IMR-90 (cell line): ENCODE measurements around the gene APC2. TPM values are rescaled to one million over a fixed set of nuclear protein-coding genes. Genes with fewer than 3 reads are reported as not detected.

Experiments
- ATAC-seq: fragments of 200-7000 bp; cut with Tn5 transposase; 2 replicates; pipeline ENCODE4 v1.9.1; 2020; ENCODE audit warnings: low read depth, mild to moderate bottlenecking, moderate library complexity
- BruUV-seq: library from RNA; stranded (reverse); fragments of 400-500 nt; replicated peaks from 2 replicates; lab custom pipeline; 2021; lab: Mats Ljungman, UMichigan
- CTCF ChIA-PET: fragments of 300-600 bp; formaldehyde crosslinking; extraction: SDS; loops from one replicate; lab custom pipeline; 2021; ENCODE audit warnings: antibody characterized with exemption; lab: Yijun Ruan, JAX
- POLR2A ChIA-PET: fragments of 300-600 bp; sonication (Branson Sonifier 250); formaldehyde crosslinking; loops from one replicate; lab custom pipeline; 2022; ENCODE audit warnings: antibody characterized with exemption; ENCODE audit not compliant: unreplicated experiment; lab: Charles Lee
- DNase-seq: peaks from one replicate; pipeline ENCODE4 v3.0.0; 2013
- H2AFZ ChIP-seq: replicated peaks from 2 replicates; pipeline ENCODE3; 2013; ENCODE audit warnings: low read length, mild to moderate bottlenecking; ENCODE audit not compliant: poor library complexity
- H2AK5ac ChIP-seq: 2 replicates; pipeline ENCODE4 v1.6.1; 2013; ENCODE audit warnings: low read depth, low read length, inconsistent platforms
- H2AK9ac ChIP-seq: replicated peaks from 2 replicates; pipeline ENCODE3; 2013; ENCODE audit warnings: mild to moderate bottlenecking, low read depth, low read length, moderate library complexity; ENCODE audit not compliant: poor library complexity
- H2BK120ac ChIP-seq: 2 replicates; pipeline ENCODE4 v1.6.1; 2013; ENCODE audit warnings: low read depth, low read length, inconsistent platforms
- H2BK15ac ChIP-seq: 3 replicates; pipeline ENCODE4 v1.6.1; 2013; ENCODE audit warnings: low read depth, low read length, inconsistent platforms
- H2BK20ac ChIP-seq: 2 replicates; pipeline ENCODE4 v1.6.1; 2013; ENCODE audit warnings: low read depth, mild to moderate bottlenecking, inconsistent platforms, low read length, moderate library complexity
- H2BK5ac ChIP-seq: 2 replicates; pipeline ENCODE4 v1.6.1; 2013; ENCODE audit warnings: mild to moderate bottlenecking, low read depth, low read length, inconsistent platforms; ENCODE audit not compliant: poor library complexity, severe bottlenecking
- H3K14ac ChIP-seq: replicated peaks from 2 replicates; pipeline ENCODE4 v1.6.1; 2013; ENCODE audit warnings: low read depth, low read length, inconsistent platforms
- H3K18ac ChIP-seq: 2 replicates; pipeline ENCODE4 v1.6.1; 2013; ENCODE audit warnings: low read depth, low read length, control low read depth
- H3K23ac ChIP-seq: 2 replicates; pipeline ENCODE4 v1.6.1; 2013; ENCODE audit warnings: low read depth, low read length, inconsistent platforms
- H3K27ac ChIP-seq: 2 replicates; pipeline ENCODE4 v1.5.1; 2013; ENCODE audit warnings: mild to moderate bottlenecking, control low read depth, low read length; ENCODE audit not compliant: insufficient read depth
- H3K27me3 ChIP-seq: 2 replicates; pipeline ENCODE4 v1.6.1; 2013; ENCODE audit warnings: low read length; ENCODE audit not compliant: control insufficient read depth, insufficient read depth
- H3K36me3 ChIP-seq: 2 replicates; pipeline ENCODE4 v1.6.1; 2013; ENCODE audit warnings: low read length, mixed read lengths; ENCODE audit not compliant: control insufficient read depth, insufficient read depth
- H3K4ac ChIP-seq: 2 replicates; pipeline ENCODE4 v1.6.1; 2013; ENCODE audit warnings: low read depth, low read length, inconsistent platforms
- H3K4me1 ChIP-seq: 2 replicates; pipeline ENCODE4 v1.6.1; 2013; ENCODE audit warnings: low read length, mixed read lengths; ENCODE audit not compliant: control insufficient read depth, insufficient read depth
- H3K4me2 ChIP-seq: 2 replicates; pipeline ENCODE4 v1.6.1; 2013; ENCODE audit warnings: low read depth, mild to moderate bottlenecking, control low read depth, low read length, moderate library complexity
- H3K4me3 ChIP-seq: 2 replicates; pipeline ENCODE4 v1.5.1; 2013; ENCODE audit warnings: low read depth, mild to moderate bottlenecking, control low read depth, low read length, moderate library complexity; ENCODE audit not compliant: insufficient read depth
- H3K56ac ChIP-seq: 2 replicates; pipeline ENCODE4 v1.6.1; 2013; ENCODE audit warnings: low read length, inconsistent platforms; ENCODE audit not compliant: insufficient read depth; ENCODE audit errors: extremely low read depth
- H3K79me1 ChIP-seq, 2 experiments: 2 replicates each; pipeline ENCODE4 v1.6.1; 2013; ENCODE audit warnings: low read length in 2 of 2, inconsistent platforms in 1 of 2, low read depth in 1 of 2
- H3K9ac ChIP-seq: 2 replicates; pipeline ENCODE4 v1.6.1; 2013; ENCODE audit warnings: low read depth, low read length, control low read depth
- H3K9me1 ChIP-seq: 2 replicates; pipeline ENCODE4 v1.6.1; 2013; ENCODE audit warnings: low read length, inconsistent platforms; ENCODE audit not compliant: insufficient read depth
- H3K9me3 ChIP-seq: 2 replicates; pipeline ENCODE4 v1.6.1; 2013; ENCODE audit warnings: low read length; ENCODE audit not compliant: control insufficient read depth, insufficient read depth
- H4K20me1 ChIP-seq: 2 replicates; pipeline ENCODE4 v1.6.1; 2013; ENCODE audit warnings: low read length, inconsistent platforms; ENCODE audit not compliant: insufficient read depth
- H4K5ac ChIP-seq: 2 replicates; pipeline ENCODE4 v1.6.1; 2013; ENCODE audit warnings: mild to moderate bottlenecking, low read depth, low read length, control low read depth
- H4K8ac ChIP-seq, 2 experiments: 2 replicates each; pipeline ENCODE4 v1.6.1; 2013; ENCODE audit warnings: low read depth in 2 of 2, low read length in 2 of 2, control low read depth in 1 of 2, inconsistent platforms in 1 of 2
- H4K91ac ChIP-seq: 2 replicates; pipeline ENCODE4 v1.6.1; 2013; ENCODE audit warnings: low read depth, low read length, inconsistent platforms; ENCODE audit not compliant: insufficient read depth
- MAZ ChIP-seq: IDR thresholded peaks from 2 replicates; pipeline ENCODE4 v1.6.1; 2012; ENCODE audit warnings: low read depth, mild to moderate bottlenecking, low read length, improper control_type of control experiment, moderate library complexity, borderline replicate concordance
- MXI1 ChIP-seq: IDR thresholded peaks from 2 replicates; pipeline ENCODE4 v1.6.1; 2012; ENCODE audit warnings: low read depth, mild to moderate bottlenecking, low read length, moderate library complexity, borderline replicate concordance
- POLR2A ChIP-seq: IDR thresholded peaks from 2 replicates; pipeline ENCODE4 v1.6.1; 2012; ENCODE audit warnings: mild to moderate bottlenecking, low read depth, low read length
- RCOR1 ChIP-seq: IDR thresholded peaks from 2 replicates; pipeline ENCODE4 v1.6.1; 2012; ENCODE audit warnings: mild to moderate bottlenecking, low read length, improper control_type of control experiment; ENCODE audit not compliant: insufficient replicate concordance
- USF2 ChIP-seq: fragments of 150-350 bp; IDR thresholded peaks from 2 replicates; pipeline ENCODE4 v1.6.1; 2017; ENCODE audit warnings: mild to moderate bottlenecking, antibody characterized with exemption, low read length, low read depth
- WGBS, 2 experiments: methylation state at CpG; one replicate each; pipeline versions ENCODE4 v1.1.5 to v1.1.7; 2013; ENCODE audit warnings: missing lambda C conversion rate in 2 of 2; ENCODE audit not compliant: insufficient read length in 1 of 2; ENCODE audit errors: extremely low coverage in 2 of 2; 5-methylcytosine and 5-hydroxymethylcytosine counted together
- dilution Hi-C: fragments of 300-500 bp; cut with HindIII; formaldehyde crosslinking; loops from one replicate; pipeline ENCODE4 v1.14.3; 2018; ENCODE audit warnings: low sequenced_read_pairs; ENCODE audit not compliant: unreplicated experiment
- in situ Hi-C: fragments of 300-500 bp; cut with MboI; formaldehyde crosslinking; loops from 3 replicates; pipeline ENCODE4 v1.14.3; 2019; ENCODE audit warnings: low sequenced_read_pairs, inconsistent platforms, mixed read lengths
- intact Hi-C: fragments of 100-400 bp; cut with micrococcal nuclease; formaldehyde crosslinking; loops from 2 replicates; pipeline ENCODE4 v1.10.0; 2022
- polyA plus RNA-seq, 3 experiments: library from polyadenylated mRNA; depleted of rRNA; stranded (reverse); fragments of >200 nt; gene quantifications; 2 replicates each; pipeline ENCODE4 v1.2.3, GENCODE V29; 2012; ENCODE audit warnings: low replicate concordance in 1 of 3
- total RNA-seq: library from RNA; depleted of rRNA; stranded (reverse); fragments of >200 nt; gene quantifications from 2 replicates; pipeline ENCODE4 v1.2.3, GENCODE V29; 2012

Gene APC2
- total and polyA plus RNA-seq, 2 of the 4 experiments (the other 2 are of a cell fraction), result 0.36 to 0.41 TPM

- Histone ChIP-seq H4K8ac (no peak overlapping the region), H3K9ac (no peak overlapping the region), H3K4me3 (no peak overlapping the region), H3K9me3 (no peaks in the 10 kb centered on the region), H4K20me1 (peaks cover 66% of the 10 kb centered on the region), H2BK15ac (no peak overlapping the region), H3K27me3 (no peaks in the 10 kb centered on the region), H3K4me1 (no peaks in the 10 kb centered on the region), H3K14ac (no peak overlapping the region), H3K27ac (no peak overlapping the region), H3K4ac (no peak overlapping the region), H3K23ac (no peak overlapping the region), H2BK5ac (no peak overlapping the region), H2AK9ac (no peak overlapping the region), H3K9me1 (0 out of 2 replicates have a peak, but pooled peaks cover 3% of the 10 kb centered on the region), H2BK120ac (no peak overlapping the region), H4K91ac (no peak overlapping the region), H2AK5ac (no peak overlapping the region), H4K5ac (no peak overlapping the region), H3K36me3 (peaks cover 76% of the 10 kb centered on the region), H3K18ac (no peak overlapping the region), H3K79me1 (peaks cover 30 to 74% of the 10 kb centered on the region in 2 experiments), H3K4me2 (no peak overlapping the region), H2AFZ (no peak overlapping the region), H2BK20ac (no peak overlapping the region), H3K56ac (no peak overlapping the region)
- WGBS, 2 experiments, result 91% methylated on average over 12 of the region's 42 CpGs; no CpG with 5 or more reads in 1 of the 2 experiments
- intact Hi-C loops, result no loop called here
- dilution Hi-C loops, result no loop called here
- no TSS peak for BruUV-seq
- CTCF ChIA-PET, result no interaction called here
- POLR2A ChIA-PET, result no interaction called here
- no peak for TF ChIP-seq MAZ
- no peak for TF ChIP-seq USF2
- TF ChIP-seq MXI1, result no peak
- TF ChIP-seq POLR2A, result no peak
- no peak for TF ChIP-seq RCOR1
- DNase-seq (no peak), ATAC-seq (no peak)
- in situ Hi-C loops, result no loop called here
Observed at GRCh38 chr19:1424192-1424955, 25.5 kb upstream of the APC2 start.
